ENCODE measurements around the gene DIPK1A.

The DIPK1A gene

GRCh38 chr1:92839442-92839841 is 121.8 kb downstream of the DIPK1A start:
- H3K27ac ChIP-seq, result no peak overlapping the region
- TF ChIP-seq, protein P1, sequence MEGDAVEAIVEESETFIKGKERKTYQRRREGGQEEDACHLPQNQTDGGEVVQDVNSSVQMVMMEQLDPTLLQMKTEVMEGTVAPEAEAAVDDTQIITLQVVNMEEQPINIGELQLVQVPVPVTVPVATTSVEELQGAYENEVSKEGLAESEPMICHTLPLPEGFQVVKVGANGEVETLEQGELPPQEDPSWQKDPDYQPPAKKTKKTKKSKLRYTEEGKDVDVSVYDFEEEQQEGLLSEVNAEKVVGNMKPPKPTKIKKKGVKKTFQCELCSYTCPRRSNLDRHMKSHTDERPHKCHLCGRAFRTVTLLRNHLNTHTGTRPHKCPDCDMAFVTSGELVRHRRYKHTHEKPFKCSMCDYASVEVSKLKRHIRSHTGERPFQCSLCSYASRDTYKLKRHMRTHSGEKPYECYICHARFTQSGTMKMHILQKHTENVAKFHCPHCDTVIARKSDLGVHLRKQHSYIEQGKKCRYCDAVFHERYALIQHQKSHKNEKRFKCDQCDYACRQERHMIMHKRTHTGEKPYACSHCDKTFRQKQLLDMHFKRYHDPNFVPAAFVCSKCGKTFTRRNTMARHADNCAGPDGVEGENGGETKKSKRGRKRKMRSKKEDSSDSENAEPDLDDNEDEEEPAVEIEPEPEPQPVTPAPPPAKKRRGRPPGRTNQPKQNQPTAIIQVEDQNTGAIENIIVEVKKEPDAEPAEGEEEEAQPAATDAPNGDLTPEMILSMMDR (IDR thresholded peaks at IDR 0.05; ENCODE audit: low read depth, low read length), result no peak
- H3K9me3 ChIP-seq (ENCODE audit: severe bottlenecking), result no peaks in the 10 kb centered on the region
- peaks cover 100% of the 10 kb centered on the region for H3K36me3 ChIP-seq
- H3K4me3 ChIP-seq (ENCODE audit: low read depth, low read length), result no peak overlapping the region
- no peak for DNase-seq
- H3K27me3 ChIP-seq (ENCODE audit: insufficient read depth, low read depth, severe bottlenecking), result no peaks in the 10 kb centered on the region

DNA sequence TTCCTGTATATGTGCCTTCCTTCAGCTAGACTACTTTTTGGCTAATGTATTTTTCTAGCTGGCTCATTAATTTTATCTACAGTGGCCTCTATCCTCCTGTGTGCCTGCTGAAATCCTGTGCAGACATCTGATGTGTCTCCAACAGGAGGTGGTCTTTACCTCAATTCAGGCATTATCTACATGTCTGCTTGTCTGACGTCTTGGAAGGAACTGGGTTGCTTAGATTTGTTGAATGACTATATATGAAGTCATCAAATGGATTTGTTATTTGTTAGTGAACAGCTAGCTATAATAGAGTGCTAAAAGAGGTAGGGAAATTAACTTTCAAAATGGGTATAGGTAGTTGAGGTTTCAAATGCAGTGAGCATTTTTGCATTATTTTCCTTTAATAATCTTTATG is 122.7 kb downstream of the DIPK1A start:
- TF ChIP-seq, protein P1 (IDR thresholded peaks at IDR 0.05; ENCODE audit: low read depth, low read length), result no peak
- no peak for DNase-seq
- peaks cover 100% of the 10 kb centered on the region for H3K36me3 ChIP-seq

DNA sequence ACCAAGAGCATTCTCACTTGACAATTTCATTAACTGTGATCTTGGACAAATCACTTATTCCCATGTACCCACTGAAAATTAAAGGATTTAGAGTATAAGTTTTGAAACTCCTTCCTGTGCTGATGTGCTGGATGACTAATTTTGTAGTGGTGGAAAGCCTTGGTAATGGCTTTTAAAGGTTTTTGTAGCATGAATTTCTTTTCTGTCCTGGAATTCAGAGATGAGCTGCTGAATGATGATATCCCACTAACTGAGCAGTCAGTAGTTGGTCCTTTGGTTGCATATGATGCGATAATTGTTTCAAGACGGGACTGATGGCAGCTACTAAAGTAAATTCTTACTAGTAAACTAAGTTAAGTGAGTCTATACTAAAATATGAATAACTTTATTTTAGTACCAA is 124.2 kb downstream of the DIPK1A start:
- H3K27me3 ChIP-seq (ENCODE audit: insufficient read depth, low read depth, severe bottlenecking), result no peaks in the 10 kb centered on the region
- no peak for DNase-seq
- TF ChIP-seq, protein P1 (IDR thresholded peaks at IDR 0.05; ENCODE audit: low read depth, low read length), result no peak
- H3K27ac ChIP-seq, result no peak overlapping the region
- no peaks in the 10 kb centered on the region for H3K9me3 ChIP-seq (ENCODE audit: severe bottlenecking)
- H3K4me3 ChIP-seq (ENCODE audit: low read depth, low read length), result no peak overlapping the region
- H3K36me3 ChIP-seq, result peaks cover 97% of the 10 kb centered on the region

More for the DNA sequence above, 122.7 kb downstream of the DIPK1A start:
- Histone ChIP-seq H3K27me3 (ENCODE audit: insufficient read depth, low read depth, severe bottlenecking) (no peaks in the 10 kb centered on the region), H3K4me3 (ENCODE audit: low read depth, low read length) (no peak overlapping the region), H3K27ac (no peak overlapping the region), H3K9me3 (ENCODE audit: severe bottlenecking) (no peaks in the 10 kb centered on the region)

DNA sequence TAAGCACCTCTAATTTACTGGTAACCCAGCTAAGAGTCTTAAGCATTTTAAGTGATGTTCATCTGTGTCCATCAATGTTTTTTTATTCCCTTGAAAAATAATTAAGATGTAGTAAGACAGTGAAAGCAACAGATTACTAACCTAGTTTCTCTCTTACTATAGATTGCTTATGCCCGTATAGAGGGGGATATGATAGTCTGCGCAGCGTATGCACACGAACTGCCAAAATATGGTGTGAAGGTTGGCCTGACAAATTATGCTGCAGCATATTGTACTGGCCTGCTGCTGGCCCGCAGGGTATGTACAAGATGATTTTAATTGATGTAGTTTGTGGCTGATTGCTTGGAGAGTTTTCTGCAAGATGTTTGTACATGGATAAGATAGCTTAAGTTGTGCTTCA is 126.6 kb downstream of the DIPK1A start:
- Histone ChIP-seq H3K27me3 (ENCODE audit: insufficient read depth, low read depth, severe bottlenecking) (no peaks in the 10 kb centered on the region), H3K9me3 (ENCODE audit: severe bottlenecking) (no peaks in the 10 kb centered on the region), H3K36me3 (peaks cover 74% of the 10 kb centered on the region), H3K27ac (no peak overlapping the region), H3K4me3 (ENCODE audit: low read depth, low read length) (no peak overlapping the region)
- TF ChIP-seq, protein P1 (IDR thresholded peaks at IDR 0.05; ENCODE audit: low read depth, low read length), result no peak
- no peak for DNase-seq

DNA sequence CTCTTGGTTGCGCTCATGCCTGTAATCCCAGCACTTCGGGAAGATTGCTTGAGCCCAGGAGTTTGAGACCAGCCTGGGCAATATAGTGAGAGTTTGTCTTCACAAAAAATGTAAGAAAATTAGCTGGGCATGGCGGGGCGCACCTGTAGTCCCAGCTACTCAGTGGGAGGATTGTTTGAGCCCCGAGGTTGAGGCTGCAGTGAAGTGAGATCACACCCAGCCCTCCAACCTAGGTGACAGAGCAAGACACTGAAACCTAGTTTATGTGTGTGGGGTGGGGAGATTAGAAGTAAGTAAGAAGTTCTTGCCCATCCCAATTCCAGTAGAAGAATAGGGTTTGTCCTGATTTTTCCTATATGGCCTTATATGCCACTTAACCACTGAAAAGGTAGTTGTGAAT is 127.4 kb downstream of the DIPK1A start:
- Histone ChIP-seq H3K27ac (no peak overlapping the region), H3K27me3 (ENCODE audit: insufficient read depth, low read depth, severe bottlenecking) (no peaks in the 10 kb centered on the region), H3K9me3 (ENCODE audit: severe bottlenecking) (no peaks in the 10 kb centered on the region), H3K4me3 (ENCODE audit: low read depth, low read length) (no peak overlapping the region), H3K36me3 (peaks cover 66% of the 10 kb centered on the region)
- no peak for DNase-seq
- TF ChIP-seq, protein P1 (IDR thresholded peaks at IDR 0.05; ENCODE audit: low read depth, low read length), result no peak

GRCh38 chr1:92832537-92833114 is 128.6 kb downstream of the DIPK1A start:
- TF ChIP-seq, protein P1 (IDR thresholded peaks at IDR 0.05; ENCODE audit: low read depth, low read length), result no peak
- Histone ChIP-seq H3K9me3 (ENCODE audit: severe bottlenecking) (no peaks in the 10 kb centered on the region), H3K4me3 (ENCODE audit: low read depth, low read length) (peak overlapping the region; percentile 86), H3K27me3 (ENCODE audit: insufficient read depth, low read depth, severe bottlenecking) (no peaks in the 10 kb centered on the region), H3K36me3 (peaks cover 54% of the 10 kb centered on the region), H3K27ac (peak overlapping the region; percentile 95)
- no peak for DNase-seq
